Bone marrow (tissue), 2 donors: ENCODE data around the gene ELFN1.

Experiments used
- DNase-seq, 2 donors: peaks; one replicate each; lab custom pipeline; 2025; lab: John Stamatoyannopoulos, UW

The ELFN1 gene

DNA sequence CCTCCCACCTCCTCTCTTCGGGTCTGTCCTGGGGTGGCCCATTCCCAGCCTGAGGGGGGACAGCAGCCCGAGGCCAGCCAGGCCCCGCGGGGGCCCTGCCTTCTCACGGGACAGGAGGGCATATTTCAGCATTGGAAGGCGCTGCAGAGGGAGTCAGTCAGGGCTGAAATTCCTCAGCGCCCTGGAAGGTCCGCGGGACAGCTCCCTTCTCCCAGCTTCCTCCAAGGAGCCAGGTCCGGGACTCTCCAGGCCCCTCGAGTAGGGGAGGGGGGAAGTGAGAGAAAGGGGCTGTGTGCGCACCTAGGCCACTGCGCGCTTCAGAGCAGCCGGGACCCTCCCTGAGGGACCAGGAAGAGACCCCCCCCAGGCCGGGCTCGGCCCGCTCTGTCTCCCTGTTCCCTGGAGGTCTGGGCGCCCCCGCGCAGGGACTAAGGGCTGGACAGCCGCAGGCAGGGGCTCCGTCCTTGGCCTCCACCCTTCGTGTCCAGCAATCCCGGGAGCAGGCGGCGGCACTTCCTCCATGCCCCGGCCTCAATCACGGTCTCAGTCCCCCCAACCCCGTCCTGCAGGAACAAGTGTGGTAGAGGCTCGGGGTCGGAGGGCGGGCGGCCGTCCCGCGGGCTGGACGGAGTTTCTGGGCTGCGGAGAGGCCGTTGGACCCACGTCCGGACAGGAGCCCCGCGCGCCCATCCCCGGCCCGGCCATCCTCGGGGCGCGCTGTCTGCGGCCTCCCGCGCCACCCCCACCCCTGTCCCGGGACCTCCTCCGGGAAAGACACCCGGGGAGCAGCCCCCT, 6.0 kb upstream of the ELFN1 start:
- DNase-seq, result no peak

DNA sequence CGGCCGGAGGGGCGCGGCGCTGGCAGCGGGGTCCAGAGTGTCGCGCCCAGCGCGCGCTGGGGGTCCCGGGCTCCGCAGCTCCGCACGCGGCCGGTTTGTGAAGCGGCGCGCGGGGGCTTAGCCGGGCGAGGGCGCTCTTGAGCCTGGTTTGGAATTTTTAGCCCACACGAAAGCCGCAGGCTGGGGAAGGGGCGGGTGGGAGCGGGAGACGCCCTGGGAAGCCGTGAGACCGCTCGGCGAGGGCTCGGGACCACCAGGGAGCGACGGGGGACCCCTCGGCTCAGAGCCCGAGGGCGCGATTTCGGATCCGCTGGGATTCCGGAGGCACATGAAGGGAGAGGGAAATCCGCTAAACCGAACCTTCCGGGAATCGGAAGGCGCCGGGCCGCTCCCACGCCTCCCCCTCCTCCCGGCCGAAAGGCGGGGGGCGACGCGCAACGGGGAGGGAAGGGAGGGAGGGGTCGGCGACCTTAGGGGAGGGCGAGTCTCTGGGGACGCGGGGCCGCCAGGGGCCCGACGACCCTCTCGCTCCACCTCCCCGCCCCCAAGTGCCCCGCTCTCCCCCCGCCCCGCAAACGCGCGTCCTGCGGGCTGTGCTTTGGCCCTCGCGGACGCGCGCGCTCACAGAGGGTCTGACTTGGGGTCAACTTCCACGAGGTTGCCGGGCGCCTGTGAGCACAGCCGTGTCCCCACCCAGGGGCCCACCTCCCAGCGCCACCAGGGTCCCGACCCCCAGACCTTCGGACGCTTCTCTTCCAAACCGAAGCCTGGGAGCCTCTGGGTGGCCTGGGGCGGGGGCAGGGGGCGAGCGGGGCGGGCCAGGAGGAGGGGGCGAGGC, 5.1 kb upstream of the ELFN1 start:
- peak in 1 of 2 donors; percentile 13 for DNase-seq

DNA sequence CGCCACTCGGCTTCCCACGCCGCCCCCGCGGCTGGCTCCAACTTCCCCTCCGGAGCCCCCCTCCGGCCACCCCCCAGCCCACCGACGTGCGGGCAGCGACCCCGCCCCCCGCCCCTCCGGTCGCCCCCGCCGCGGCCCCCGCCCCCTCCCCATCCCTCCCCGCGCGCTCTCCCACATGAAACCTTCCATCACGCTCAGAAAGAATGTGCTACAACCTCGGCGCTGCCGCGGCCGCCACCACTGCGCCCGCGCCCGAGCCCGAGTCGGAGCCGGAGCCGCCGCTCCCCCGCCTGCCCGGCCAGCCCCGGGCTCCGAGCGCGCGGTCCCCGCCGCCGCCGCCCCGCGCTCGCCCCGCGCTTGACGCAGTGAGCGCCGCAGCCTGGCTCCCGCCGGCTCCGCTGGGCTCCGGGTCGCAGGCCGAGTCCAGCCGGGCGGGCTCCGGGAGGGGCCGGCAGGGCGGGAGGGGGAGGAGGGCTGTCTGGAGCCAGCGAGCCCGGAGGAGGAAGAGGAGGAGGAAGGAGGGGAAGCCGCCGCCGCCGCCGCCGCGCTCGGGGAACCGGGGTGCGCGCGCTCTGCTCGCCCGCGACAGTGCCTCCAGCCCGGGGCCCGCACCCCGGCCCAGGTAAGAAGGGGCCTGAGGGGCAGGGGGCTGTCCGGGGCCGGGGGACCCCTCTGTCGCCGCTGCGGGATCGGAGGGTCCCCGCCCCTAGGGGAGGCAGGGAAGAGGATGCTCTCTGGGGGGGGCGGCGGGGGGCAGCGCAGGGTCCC, 4.3 kb upstream of the ELFN1 start:
- DNase-seq, result no peak

DNA sequence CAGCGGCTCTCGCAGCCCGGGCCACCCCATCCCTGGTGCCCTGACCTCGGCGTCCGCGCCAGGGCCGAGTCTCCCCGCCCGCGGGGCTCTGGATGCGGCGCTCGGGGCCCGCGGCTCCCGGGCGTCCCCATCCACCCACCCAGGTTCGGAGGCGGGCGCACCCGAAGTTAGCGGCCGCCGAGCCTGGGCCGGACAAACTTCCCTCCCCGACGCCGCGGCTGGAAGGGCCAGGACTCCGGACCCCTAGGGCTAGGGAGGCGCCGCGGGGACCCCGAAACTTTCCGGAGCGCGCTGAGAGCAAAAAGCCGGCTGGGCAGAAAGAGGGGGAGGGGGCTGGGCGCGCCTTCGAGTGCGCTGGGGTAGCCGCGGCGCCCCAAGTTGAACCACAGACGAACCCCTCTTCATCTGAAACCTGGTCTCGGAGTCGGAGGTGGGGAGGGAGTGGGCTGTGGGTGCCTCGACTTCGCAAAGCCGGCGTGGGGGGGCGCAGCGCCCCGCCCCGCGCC, 3.7 kb upstream of the ELFN1 start:
- no peak for DNase-seq

DNA sequence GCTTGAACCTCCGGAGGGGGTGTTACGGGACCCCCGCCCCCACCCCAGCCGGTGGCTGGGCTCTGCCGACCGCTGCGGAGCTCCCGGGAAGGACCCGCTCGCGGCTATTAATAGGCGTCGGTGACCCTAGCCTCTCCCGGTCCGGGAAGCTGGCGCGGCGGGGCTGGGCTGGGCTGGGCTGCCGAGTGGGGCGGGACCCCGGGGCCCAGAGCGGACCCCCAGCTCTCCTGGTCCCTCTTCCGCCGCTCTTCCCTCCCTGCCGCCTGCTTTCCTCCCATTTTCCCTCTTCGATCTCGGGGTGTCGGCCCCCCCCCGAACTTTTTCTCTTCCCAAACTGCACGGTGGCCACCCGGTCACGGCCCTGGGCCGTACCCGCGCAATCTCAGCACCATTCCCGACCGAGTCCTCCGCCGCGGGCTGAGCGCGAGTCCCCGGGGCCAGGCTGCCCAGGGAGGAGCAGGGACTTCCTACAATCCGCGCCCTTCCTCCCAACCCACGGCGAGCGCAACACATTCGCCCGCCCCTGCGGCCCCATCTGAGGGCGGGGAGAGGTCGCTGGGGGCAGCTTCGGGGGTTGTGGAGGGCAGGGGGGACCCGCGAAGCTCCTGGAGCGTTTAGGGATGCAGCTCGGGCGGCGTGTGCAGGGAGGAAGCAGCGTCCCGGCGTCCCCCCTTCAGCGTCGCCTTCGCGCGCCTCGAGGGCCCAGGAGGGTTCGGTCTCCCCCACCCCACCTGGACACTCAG, 3.1 kb upstream of the ELFN1 start:
- DNase-seq, result no peak

DNA sequence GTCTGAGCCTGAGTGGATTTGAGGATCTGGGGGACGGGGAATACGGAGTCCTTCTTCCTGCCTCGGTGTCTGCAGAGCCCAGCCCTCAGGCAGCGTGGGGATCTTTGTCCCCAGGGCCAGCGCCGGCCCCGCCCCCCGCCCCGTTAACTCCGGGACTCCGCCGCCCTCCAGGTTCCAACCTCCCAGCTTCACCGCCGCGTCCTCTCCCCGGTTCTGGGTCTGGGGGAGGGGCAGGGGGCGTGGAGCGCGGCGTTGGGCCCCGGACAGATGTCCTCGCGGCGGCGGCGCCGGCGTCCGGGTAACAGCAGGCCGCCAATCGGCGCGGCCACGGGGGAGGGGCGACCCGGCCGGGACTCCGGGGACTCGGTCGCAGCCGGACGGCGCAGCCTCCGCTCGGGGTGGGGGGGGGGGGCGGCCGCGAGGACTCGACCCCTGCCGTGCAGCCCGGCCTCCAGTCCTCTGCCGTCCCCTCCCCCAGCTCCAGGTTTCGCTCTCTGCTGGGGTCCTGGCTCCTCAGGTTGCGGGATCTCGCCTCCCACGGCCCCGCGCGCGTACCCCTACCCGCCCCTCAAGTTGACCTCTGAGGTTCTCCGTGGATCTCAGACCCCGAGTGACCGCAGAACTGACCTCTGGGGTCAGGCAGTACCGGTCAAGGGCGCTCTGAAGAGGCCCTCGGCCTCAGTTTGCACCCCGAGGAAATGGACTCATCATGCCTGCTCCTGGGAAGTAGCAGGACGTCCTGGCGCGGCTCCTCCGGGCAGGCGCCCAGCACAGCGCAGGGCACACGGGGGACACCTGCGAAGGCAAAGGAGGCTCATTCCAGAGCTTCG, 2.3 kb upstream of the ELFN1 start:
- DNase-seq, result no peak

DNA sequence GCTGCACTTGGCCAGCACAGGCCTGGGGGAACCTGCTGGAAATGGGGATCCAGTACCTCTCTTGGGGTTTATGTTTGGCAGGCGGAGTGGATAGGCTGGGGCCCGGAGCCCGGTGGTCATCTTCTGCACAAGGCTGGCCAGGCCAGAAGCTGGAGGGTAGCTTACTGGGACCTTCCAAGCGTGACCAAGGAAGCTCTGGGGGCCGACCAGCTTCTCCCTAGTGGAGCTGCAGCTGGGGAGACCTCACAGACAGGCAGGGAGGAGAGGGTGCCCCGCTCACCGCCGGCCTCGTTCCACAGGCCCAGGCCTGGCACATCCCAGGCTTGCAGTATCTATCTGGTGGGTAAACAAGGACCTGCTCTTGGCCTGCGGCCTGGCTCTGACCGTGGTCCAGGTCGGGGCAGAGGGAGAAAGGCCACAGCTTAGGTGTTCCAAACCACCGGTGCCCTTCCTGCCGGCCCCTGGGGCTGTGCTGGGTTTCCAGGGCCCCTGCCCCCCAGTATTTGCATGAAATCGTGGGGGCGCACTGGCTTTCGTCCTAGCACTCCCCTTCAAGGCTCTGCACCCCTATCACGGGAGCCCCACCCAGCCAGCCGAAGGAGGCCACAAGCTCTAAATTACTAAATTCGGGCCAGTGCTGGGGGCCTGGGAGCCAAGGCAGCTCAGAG, 1.5 kb upstream of the ELFN1 start:
- no peak for DNase-seq

DNA sequence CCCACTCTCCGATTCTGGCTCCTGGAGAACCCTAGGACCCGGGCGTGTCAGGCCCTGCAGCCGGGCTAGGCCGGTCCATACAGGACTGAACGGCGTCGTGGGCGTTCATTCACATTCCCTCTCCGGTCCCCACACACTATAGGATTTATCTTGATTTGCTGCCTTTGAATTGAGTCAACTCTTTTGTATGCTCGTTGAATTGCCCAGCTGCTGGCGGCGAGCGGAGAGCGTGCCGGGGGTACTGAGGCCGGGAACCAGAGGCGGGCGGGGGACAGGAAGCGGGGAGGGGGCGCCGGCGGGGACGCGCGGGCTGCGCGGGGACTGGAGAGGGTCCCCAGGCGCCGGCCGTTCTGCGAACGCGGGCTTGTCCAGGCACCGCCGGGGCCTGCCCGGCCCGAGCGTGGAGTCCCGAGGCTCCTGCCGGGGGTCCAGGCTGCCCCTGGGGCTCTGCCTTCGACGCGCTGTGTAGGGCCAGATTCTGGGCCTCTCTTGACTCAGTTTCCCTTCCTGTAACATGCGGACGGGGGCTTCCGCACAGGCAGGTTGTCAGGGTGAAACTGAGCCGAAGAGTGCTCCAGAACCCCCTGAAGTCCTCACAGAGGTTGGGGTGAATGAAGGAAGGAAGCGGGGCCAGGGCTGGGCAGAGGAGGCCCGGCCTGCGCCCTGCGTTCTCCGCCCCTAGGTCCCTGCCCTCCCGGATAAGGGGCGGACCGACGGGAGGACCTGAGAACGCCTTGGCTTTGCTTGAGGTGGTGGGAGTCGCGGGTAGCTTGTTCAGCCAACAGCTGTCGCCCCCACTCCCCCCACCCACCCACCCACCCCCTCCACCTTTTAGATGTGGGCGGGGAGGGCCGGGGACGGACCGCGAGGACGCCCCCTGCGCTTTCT, 769 bp upstream of the ELFN1 start:
- no peak for DNase-seq

DNA sequence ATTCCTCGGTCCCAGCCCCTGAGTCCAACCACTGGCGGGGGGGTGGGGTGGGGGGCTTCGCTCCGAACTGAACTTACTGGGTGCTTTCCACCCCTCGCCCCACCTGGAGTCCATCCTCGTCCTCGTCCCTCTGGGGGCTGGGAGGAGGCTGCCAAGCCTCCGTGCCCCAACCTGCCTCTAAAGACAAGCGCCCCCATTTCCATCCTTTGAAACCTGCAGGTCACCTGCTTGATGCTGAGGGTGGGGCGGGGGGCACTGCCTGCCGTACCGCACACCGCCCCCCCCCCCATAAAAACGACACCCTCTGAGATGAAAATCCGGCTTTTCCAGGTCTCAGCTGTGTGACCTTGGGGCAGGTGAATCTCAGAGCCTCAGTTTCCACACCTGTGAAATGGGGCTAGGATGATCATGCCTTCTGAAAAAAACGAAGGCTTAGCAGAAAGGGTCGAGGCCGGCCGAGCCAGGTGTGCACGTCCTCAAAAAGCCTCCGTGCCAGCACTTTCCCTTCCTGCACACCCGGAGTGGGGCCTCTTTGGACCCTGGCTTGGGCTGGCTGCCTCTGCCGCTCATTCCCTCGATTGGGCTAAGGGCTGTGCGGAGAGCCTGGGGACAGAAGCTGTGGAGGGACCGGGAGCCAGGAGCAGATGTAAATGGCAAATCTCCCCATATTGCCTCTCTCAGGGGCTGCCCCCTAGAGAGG, 967 bp downstream of the ELFN1 start:
- DNase-seq, result no peak

DNA sequence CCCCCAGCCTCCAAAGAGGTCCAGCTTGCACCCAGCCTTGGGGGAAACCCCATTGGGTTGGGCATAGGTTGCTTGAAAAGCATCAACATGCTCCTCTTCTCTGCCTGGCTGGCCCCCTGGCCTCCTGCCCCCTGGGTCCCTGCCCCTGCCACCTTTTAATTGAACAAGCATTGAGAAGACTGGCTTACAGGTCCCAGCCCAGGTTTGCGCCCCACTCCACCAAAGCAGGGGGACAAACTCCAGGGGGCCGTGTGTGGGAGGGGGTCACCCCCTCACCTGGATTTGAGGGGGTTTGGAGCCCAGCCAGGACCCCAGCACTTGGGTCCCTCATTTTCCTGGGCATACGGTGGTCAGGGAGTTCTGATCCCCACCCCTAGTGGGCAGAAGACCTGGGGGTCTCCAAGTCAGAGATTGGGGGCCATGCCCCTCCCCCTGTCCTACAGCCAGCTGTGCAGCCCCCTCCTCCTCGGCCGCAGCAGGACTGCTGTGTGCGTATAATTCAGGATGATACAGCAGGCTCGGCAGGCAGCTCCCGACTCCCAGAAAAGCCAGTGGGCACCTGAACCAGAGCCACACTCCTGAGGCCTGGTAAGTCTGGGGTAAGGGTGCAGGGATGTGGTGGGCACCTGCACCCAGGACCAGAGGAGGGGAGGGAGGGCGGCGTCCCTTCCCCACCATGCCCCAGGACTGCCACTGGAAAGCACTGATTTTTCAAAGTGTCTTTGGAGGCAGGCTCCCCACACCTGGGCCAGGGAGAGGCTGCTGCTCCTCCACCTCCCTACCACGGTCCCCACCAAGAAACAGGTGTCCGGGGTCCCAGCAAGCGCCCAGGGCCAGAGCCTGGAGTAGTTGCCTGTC, 1.7 kb downstream of the ELFN1 start:
- DNase-seq, result no peak

DNA sequence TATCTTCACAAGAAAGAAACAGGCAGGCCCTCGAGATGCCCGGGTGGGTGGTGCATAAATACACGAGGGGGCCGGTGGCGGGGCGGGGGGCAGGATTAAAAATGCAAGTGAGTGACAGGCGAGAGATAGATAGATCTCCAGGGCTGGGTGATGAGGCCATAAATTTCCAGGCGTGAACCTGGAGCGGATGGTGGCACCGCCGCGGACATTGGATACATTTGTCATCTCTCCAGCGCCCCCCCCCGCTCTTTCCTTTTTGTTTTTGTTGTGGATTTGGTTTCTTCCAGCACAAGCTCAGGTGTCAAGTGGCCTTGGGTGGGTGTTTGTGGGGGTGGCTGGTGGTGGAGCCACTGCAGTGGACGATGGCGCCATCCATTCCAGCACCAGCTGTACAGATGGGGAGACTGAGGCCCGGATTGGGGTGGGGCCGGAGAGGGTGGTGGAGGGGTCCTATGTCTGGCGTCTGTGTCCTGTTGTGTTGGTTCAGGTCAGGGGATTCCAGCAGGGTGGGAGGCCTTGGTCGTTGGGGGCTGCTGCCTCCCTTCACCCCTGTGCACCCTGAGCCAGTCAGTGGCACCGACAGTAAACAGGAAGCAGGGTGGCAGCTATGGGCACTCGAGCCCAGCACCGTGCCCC, 2.9 kb downstream of the ELFN1 start:
- DNase-seq, result no peak

DNA sequence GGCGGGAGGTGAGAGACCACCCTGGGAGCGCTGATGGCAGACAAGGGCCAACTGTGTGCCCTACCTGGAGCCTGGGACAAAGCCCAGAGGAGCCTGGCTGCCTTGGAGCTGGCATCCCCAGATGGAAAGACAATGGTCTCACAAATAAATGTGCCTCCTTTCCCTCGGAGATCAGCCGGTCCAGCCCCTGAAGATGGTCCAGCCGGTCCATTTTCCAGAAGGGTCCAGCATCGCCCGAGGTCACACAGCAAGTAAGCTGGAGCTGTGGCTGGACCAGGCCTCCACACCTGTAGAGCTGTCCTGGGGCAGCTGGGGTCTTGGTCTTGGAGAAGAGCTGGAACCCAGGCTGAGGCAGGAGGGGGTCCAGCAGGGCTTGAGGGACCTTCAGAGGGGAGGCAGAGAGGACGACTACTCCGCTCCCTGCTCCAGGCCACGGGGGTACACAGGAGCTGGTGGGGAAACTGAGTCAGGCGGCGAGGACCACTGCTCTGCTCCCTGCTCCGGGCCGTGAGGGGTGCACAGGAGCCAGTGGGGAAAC, 3.6 kb downstream of the ELFN1 start:
- DNase-seq, result no peak

DNA sequence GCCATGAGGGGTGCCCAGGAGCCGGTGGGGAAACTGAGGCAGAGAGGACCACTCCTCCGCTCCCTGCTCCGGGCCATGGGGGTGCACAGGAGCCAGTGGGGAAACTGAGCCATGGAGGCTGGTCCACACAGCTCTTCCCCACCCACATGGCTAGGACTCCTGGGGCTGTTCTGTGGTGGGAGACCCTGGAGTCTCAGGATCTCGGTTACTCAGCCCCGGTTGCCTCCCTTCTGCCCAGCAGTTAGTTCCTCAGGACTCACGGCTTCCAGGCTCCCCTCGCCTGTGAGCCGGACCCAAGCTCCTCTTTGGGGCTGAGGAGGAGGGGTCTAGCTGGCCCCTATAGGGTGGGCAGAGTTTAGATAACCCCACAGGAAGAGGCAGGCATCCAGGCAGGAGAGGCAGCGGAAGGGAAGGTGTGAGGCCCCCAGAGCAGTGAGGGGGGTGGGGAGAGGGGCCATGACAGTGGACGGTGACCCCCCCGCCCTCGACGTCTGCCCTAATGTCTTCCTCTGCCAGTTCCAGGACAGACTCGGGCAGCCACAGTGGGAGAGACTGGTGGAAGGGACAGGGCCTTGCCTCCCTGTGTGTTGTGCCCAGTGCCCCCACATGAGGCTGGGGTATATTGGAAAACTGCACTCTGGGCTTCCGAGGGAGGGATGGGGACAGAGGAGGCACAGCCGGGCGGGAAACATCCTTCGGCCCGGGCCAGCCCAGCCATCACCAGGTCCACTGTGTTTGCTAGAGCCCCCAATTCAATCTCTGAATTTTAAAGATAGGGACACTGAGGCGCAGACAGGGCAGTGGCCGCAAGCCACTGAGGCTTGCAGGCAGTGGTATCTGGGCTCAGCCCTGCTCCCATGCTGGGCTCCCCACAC, 4.3 kb downstream of the ELFN1 start:
- DNase-seq, result no peak

DNA sequence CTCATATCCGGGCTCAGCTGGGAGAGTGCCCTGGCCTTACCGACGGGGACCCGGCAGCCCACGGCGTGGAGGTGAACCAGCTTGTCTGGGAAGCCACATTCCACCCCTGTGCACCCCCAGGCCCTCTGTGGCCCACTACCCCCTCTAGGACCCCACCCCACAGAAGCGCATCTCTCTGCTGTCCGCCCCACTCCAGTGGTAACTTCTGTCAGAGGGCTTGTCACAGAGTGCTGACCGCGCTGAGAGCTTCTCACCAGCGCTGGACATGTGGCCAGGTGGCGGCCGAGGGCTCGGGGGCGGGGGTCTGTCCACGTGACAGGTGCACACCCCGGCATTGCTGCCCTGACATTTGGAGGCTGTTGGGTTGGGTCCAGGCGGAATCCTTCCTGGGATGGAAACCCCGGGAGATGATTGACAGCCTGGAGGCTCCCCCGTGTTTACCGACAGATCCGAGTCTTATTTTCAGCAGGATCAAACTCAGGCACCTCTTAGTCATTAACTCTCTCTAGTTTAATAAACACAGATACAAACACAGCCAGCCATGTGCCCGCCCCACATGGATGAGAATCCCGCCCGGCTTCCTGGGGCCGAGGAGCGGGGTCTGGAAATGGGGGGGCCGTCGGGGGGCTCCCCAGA, 5.1 kb downstream of the ELFN1 start:
- no peak for DNase-seq
